ENCODE measurements around the gene INSRR. TPM values are rescaled to one million over a fixed set of nuclear protein-coding genes. Genes with fewer than 3 reads are reported as not detected.
A peak's percentile ranks its signal among the peaks of the same experiment; 100 is the strongest.

Gene INSRR
- total RNA-seq, 1 experiment from 2014 or later, result not detected

- no peaks in the 10 kb centered on the region for H3K27me3 ChIP-seq
- no peaks in the 10 kb centered on the region for H3K9me3 ChIP-seq
- no peak overlapping the region for H3K4me3 ChIP-seq
- peak; percentile 98 for DNase-seq
- H3K36me3 ChIP-seq, result no peaks in the 10 kb centered on the region
Measured at GRCh38 chr1:156896490-156897033, 37.6 kb upstream of the INSRR start.

GRCh38 chr1:156895927-156896326 is 37.0 kb upstream of the INSRR start:
- no peak for DNase-seq
- Histone ChIP-seq H3K27me3 (no peaks in the 10 kb centered on the region), H3K9me3 (no peaks in the 10 kb centered on the region), H3K36me3 (no peaks in the 10 kb centered on the region), H3K4me3 (no peak overlapping the region)

- Histone ChIP-seq H3K36me3 (no peaks in the 10 kb centered on the region), H3K9me3 (no peaks in the 10 kb centered on the region), H3K4me3 (no peak overlapping the region), H3K27me3 (no peaks in the 10 kb centered on the region)
- DNase-seq, result no peak
Measured at GRCh38 chr1:156895455-156895812, 36.5 kb upstream of the INSRR start.

GRCh38 chr1:156894711-156895454 is 36.0 kb upstream of the INSRR start:
- no peak overlapping the region for H3K4me3 ChIP-seq
- H3K27me3 ChIP-seq, result no peaks in the 10 kb centered on the region
- no peak for DNase-seq
- no peaks in the 10 kb centered on the region for H3K36me3 ChIP-seq
- H3K9me3 ChIP-seq, result no peaks in the 10 kb centered on the region

DNA sequence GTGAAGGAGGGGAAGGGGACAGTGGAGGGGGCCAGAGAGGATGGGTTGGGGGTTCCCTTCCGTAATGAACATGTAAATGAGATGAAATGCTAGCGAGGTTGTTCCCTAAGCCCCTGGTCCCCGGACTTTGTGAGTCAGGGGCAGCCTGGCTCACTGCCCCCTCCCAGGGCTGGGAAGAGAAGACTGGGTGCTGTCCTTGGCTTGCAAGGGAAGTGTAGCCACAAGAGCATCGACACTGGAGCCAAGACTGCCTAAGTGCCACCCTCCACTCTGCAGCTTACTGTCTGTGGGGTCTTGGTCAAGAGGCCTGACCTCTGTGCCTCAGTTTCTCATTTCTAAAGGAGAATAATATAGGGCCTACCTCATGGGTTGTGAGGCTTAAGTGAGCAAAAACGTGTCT is 35.1 kb upstream of the INSRR start:
- H3K27me3 ChIP-seq, result no peaks in the 10 kb centered on the region
- H3K4me3 ChIP-seq, result no peak overlapping the region
- H3K36me3 ChIP-seq, result no peaks in the 10 kb centered on the region
- DNase-seq, result no peak
- H3K9me3 ChIP-seq, result no peaks in the 10 kb centered on the region

GRCh38 chr1:156893048-156893953 is 34.4 kb upstream of the INSRR start, which contains the start of gene PEAR1:
Gene PEAR1, plus strand, starts transcription at chr1:156893718. Its CDS starts 10,209 bp downstream, at chr1:156903927.
- no peak within 1 kb of the TSS for H3K4me3 ChIP-seq
- no peak for DNase-seq

DNA sequence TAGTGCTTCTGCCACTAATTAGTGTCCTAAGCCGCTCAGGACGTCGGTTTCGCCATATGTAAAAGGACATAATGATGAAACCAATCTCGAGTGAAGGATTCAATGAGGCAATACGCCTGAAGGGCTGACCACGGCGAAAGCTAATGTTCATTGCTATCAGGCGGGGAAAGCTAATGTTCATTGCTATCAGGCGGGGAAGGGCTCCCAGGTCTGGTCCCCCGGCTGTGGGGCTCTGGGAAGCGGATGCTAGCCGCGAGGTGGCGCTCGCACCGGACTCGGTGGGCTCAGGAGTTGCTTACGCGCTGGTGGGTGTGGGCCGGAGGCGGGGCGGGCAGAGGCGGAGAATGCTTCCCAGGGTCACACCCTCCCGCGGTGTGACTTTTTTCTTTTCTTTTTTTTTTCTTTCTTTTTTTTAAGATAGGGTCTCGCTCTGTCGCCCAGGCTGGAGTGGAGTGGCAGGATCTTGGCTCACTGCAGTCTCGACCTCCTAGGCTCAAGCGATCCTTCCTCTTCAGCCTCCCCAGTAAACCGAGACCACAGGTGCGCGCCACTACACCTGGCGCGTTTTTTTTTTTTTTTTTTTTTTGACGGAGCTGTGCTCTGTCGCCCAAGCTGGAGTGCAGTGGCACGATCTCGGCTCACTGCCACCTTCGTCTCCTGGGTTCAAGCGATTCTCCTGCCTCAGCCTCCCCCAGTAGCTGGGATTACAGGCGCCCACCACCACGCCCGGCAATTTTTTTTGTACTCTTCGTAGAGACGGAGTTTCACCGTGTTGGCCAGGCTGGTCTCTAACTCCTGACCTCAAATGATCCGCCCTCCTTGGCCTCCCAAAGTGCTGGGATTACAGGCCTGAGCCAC is 33.5 kb upstream of the INSRR start:
- Histone ChIP-seq H3K27me3 (no peaks in the 10 kb centered on the region), H3K4me3 (no peak overlapping the region; the same call in 1 of the 2 replicates), H3K36me3 (no peaks in the 10 kb centered on the region), H3K9me3 (no peaks in the 10 kb centered on the region)
- DNase-seq, result peak; percentile 92

More at GRCh38 chr1:156893048-156893953, 34.4 kb upstream of the INSRR start, which contains the start of gene PEAR1:
- H3K27me3 ChIP-seq, result no peaks in the 10 kb centered on the region
- H3K9me3 ChIP-seq, result no peaks in the 10 kb centered on the region
- H3K36me3 ChIP-seq, result no peaks in the 10 kb centered on the region

DNA sequence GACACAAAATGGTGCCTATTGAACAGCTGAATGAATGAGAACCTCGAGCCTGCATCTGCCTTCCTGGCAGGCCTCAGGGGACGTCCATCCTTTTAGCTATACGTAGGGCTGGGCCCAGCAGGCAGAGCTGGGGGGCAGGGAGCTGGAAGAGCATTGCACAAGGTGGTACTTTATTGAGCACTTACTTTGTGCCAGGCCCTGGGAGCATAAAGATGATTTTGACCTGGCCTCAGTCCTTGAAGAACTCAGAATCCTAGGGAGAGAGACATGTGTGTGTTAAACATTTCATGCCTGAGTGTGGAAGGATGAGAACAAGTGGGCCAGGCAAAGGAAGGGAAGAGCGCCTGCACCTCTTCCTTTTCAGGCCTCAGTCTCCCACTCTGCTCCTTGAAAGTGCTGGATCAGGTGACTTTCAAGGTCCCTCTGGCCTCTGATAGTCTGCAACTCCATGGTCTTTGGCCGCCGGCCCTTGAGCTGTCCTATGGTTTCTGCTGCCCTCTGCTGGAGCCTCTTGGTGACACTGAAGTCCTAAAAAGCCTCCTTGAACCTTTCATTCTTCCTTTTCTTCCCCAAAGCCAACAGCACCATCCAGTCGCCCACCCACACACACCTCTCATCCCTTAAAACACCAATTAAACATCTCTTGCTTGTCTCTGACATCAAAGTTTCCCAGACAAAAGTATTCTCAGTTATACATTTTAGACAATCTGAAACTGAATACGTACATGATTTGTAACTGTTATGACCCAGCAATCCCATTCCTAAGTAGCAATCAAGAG is 31.1 kb upstream of the INSRR start:
- Histone ChIP-seq H3K27me3 (no peaks in the 10 kb centered on the region), H3K9me3 (no peaks in the 10 kb centered on the region), H3K4me3 (no peak overlapping the region), H3K36me3 (no peaks in the 10 kb centered on the region)
- peak; percentile 69 for DNase-seq

GRCh38 chr1:156887734-156888133 is 28.8 kb upstream of the INSRR start:
- DNase-seq, result no peak
- no peak overlapping the region for H3K4me3 ChIP-seq
- H3K27me3 ChIP-seq, result no peaks in the 10 kb centered on the region
- H3K36me3 ChIP-seq, result no peaks in the 10 kb centered on the region
- no peaks in the 10 kb centered on the region for H3K9me3 ChIP-seq

DNA sequence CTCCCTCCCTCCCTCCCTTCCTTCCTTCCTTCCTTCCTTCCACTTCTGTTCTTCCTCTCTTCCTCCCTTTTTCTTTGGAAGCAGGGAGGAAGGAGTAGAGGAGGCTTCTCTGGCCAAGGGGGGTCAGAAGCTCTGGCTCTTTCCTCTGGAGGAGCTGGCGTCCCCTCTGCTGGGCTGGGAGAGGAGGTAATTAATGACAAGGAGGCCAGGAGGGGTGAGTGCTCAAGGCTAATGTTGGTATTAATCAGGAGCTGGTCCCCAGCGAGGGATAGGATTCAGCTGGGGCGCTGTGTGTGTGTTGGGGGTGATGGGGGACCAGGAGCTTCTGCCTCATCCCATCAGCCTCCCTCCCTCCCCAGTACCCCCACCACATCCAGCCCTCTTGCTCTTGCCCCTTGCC is 28.4 kb upstream of the INSRR start:
- Histone ChIP-seq H3K27me3 (no peaks in the 10 kb centered on the region), H3K9me3 (no peaks in the 10 kb centered on the region), H3K4me3 (no peak overlapping the region), H3K36me3 (no peaks in the 10 kb centered on the region)
- no peak for DNase-seq

DNA sequence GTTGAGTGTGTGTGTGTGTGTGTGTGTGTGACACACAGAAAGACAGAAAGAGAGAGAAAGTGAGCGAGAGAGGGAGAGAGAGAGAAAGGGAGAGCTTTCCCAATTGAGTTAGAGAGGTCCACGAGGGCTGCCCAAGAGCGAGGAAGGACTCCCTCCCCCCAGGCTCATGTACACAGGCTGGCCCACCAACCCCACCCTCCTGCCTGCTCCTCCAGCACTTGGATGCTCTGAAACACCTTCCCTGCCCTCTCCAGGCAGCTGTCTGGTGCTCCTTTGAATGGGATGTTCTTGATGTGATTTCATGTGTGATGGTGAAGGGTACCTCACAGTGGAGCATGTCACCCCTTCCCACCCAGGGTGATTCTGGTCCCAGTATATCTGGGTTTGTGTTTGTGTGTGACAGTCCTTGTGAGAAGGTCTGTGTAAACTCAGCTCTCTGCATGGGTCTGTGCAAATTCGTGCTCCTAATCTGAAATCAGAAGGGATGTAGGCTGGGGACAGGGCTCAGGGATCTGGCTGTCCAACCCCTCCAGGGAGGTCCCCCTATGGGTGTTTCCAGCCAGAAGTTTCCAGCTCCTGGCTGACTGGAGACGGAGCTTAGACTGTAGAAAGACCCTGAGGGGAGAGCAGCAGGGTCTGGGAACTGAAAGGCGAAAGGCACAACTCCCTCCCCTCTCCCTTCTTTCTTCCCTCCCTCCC is 27.8 kb upstream of the INSRR start:
- no peaks in the 10 kb centered on the region for H3K9me3 ChIP-seq

DNA sequence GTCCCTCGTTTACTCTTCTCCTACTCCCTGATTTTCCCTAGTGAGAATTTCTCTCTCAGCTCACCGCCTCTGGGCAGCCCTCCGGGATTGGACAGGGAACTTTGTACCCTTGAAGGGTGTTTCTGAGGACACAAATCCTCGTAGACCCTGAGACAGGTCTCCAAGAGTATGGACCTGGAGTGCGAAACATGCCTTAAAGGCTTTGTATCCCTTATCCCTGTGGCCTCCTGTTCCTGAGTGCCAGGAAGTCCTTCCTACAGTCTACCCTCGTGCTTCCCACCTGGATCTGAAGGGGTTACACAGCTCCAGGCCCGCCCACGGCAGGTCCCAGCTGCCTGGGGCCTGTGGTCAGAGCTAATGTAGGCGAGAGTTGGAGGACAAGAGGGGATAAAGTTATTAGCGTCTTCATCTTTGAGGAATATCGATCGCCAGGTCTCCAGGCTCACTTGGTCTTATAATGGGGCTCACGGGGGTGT is 27.0 kb upstream of the INSRR start:
- DNase-seq, result no peak

More for the DNA sequence above, 27.8 kb upstream of the INSRR start:
- H3K4me3 ChIP-seq, result no peak overlapping the region
- no peaks in the 10 kb centered on the region for H3K36me3 ChIP-seq
- no peak for DNase-seq
- H3K27me3 ChIP-seq, result no peaks in the 10 kb centered on the region

DNA sequence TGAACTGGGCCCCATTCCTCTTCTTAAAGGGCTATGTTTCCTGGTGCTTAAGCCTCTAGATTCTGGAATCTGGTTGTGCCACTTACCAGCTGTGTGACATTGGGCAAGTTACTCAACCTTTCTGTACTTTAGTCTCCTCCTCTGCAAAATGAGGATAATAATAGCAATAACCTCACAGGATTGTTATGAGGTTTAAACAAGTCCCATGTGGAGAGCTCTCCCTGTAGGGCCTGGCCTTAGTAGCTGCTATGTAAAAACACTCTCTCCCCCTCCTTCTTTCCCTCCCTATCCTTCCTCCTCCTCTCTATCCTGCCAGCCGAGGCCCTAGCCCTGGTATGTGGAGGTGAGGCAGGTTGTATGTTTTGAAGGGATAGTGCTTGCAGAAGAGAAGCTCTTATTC is 26.4 kb upstream of the INSRR start:
- no peaks in the 10 kb centered on the region for H3K9me3 ChIP-seq
- no peaks in the 10 kb centered on the region for H3K36me3 ChIP-seq
- no peaks in the 10 kb centered on the region for H3K27me3 ChIP-seq
- H3K4me3 ChIP-seq, result no peak overlapping the region
- no peak for DNase-seq

More for the DNA sequence above, 27.0 kb upstream of the INSRR start:
- Histone ChIP-seq H3K9me3 (no peaks in the 10 kb centered on the region), H3K27me3 (no peaks in the 10 kb centered on the region), H3K4me3 (no peak overlapping the region), H3K36me3 (no peaks in the 10 kb centered on the region)

DNA sequence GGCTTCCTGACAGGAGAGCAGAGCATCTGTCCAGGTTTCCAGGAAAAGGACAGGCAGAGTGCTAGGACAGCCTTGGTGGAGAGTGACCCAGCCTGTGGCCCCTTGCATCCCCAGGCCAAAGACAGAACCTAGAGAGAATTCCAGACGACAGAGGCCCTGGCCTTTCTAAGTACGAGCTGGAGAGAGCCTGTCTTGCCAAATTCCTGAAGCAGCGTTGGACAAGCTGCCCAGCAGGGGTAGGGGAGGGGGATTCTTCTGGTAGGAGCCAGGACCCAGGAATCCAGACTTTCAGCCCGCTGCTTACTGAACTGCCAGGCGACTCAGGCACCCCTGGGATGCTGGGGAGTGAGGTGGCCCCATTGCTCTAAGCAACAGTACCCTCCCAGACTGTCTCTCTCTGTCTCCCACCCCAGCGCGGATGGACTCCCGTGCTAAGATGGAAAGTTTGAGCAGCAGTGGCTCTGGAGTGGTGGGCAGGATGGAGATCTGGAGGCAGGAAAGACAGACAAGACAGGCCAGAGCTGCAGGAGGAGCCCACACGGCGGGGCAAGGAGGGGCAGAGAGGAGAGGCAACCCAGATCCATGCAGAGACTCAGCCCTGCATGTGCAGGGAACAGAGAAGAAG is 25.8 kb upstream of the INSRR start:
- no peaks in the 10 kb centered on the region for H3K9me3 ChIP-seq
- H3K27me3 ChIP-seq, result no peaks in the 10 kb centered on the region
- no peak for DNase-seq
- H3K4me3 ChIP-seq, result no peak overlapping the region
- H3K36me3 ChIP-seq, result no peaks in the 10 kb centered on the region

DNA sequence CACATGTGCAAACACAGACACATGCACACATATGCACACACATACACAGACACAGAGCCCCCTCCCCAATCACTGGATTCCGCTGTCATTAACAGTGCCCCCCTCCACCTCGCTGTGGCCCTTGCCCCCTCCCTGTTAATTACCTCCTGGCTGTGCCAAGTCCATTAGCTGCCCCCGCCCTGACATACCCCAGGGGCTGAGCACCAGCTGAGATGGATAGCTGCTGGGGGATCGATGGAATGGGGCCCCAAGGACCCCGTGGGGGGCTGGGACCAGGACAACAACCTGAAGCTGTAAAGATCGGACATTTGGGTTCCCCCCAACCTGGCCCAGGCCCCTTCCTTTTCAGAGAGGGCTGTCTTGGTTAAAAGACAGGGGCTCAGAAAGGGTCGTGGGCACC is 25.0 kb upstream of the INSRR start:
- DNase-seq, result no peak
- Histone ChIP-seq H3K36me3 (no peaks in the 10 kb centered on the region), H3K27me3 (no peaks in the 10 kb centered on the region), H3K9me3 (no peaks in the 10 kb centered on the region), H3K4me3 (no peak overlapping the region)

Measured in MG63 (cell line).